NAMALWA (cell line): ENCODE measurements around the gene APOC4.
"Not testable (repeated sequence)": the region's sequence is repeated elsewhere in the genome, so short reads cannot be mapped to it uniquely, and the experiment has no call there.

ENCODE experiments used
- DNase-seq: peaks from one replicate; pipeline ENCODE4 v3.0.0-alpha.2; 2015; ENCODE audit warnings: low spot score

Gene APOC4

DNA sequence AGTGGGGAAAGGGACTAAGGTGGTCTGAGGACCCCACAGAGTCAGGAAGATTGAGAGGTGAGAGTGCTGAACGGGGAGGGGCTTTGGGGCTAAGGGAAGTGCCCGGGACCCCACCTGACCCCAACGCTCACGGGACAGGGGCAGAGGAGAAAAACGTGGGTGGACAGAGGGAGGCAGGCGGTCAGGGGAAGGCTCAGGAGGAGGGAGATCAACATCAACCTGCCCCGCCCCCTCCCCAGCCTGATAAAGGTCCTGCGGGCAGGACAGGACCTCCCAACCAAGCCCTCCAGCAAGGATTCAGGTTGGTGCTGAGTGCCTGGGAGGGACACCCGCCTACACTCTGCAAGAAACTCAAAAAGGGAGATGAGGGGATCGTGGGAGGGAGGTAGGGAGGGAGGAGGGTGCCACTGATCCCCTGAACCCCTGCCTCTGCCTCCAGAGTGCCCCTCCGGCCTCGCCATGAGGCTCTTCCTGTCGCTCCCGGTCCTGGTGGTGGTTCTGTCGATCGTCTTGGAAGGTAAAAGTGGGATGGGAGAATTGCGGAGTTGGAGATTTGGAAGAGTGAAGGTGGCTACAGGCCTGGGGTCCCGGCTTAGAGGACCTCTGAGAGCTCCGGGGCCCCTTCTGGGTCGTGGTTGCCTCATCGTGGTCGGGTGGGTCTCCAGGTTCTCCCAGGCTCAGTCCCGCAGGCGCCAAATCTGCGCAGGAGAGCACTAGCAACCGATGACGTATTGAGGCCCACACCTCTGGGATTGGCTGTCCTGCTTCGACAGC lies 27.4 kb upstream of the APOC4 start, which contains the start of gene APOC1:
Gene APOC1 (plus strand): TSS at position 176 of the 774 bp plus-strand sequence. CDS start 284 bp downstream, at position 460.
- peak; percentile 92 for DNase-seq

DNA sequence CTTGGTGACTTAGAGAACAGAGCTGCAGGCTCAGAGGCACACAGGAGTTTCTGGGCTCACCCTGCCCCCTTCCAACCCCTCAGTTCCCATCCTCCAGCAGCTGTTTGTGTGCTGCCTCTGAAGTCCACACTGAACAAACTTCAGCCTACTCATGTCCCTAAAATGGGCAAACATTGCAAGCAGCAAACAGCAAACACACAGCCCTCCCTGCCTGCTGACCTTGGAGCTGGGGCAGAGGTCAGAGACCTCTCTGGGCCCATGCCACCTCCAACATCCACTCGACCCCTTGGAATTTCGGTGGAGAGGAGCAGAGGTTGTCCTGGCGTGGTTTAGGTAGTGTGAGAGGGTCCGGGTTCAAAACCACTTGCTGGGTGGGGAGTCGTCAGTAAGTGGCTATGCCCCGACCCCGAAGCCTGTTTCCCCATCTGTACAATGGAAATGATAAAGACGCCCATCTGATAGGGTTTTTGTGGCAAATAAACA lies 17.8 kb upstream of the APOC4 start:
- DNase-seq, result no peak

DNA sequence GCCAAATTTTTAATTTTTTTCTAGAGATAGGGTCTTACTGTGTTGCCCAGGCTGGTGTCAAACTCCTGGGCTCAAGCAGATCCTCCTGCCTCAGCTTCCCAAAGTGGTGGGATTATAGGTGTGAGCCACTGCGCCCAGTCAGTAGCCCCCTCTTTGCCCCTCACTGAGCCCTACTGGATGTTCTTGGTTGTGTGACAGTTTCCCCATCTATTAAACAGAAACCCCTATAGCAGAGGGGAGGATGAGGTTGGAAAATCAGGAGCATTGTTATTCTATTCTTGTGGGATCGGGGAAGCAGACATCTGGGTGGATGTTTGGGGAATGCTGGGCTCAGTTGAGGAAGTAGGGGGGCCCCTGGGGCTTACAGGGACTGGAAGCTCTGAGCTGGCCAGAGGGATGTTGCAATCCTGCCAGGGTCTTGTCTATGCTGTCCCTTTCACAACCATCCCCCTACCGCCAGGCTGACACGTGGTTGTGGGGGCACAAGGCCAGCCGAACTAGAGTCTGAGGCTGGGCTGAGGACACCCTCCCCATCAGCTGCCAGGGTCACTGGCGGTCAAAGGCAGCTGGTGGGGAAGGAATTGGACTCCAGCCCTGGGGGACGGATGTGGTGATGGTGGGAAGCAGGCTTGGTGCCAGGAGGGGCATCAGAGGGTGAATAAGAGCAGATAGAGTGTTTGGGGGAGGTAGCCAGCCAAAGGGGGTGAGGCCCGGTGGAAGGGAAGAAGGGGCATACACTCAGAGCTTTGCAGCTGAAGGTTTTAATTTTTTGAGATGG lies 16.7 kb upstream of the APOC4 start:
- DNase-seq, result no peak

DNA sequence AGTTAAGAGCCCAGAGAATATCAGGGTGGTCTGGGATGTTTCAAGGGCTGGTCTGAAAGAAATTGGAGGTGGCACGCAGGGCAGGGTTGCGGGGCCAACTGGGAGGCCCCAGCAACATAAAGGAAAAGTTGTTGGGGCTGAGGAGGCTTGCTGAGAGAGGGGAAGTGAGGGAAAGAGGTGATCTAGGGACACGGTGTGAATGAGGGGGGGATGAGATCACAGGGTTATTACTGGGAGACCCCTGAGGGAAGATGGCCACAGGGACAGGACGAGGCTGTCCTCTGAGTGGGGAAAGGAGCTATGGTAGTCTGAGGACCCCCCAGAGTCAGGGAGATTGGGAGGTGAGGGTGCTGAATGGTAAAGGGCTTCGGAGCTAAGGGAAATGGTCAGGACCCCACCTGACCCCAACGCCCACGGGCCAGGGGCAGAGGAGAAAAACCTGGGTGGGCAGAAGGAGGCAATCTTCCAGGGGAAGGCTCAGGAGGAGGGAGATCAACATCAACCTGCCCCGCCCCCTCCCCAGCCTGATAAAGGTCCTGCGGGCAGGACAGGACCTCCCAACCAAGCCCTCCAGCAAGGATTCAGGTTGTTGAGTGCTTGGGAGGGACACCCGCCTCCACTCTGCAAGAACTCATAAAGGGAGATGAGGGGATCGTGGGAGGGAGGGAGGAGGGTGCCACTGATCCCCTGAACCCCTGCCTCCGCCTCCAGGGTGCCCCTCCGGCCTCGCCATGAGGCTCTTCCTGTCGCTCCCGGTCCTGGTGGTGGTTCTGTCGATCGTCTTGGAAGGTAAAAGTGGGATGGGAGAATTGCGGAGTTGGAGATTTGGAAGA lies 15.6 kb upstream of the APOC4 start:
- DNase-seq, result not testable (repeated sequence)

DNA sequence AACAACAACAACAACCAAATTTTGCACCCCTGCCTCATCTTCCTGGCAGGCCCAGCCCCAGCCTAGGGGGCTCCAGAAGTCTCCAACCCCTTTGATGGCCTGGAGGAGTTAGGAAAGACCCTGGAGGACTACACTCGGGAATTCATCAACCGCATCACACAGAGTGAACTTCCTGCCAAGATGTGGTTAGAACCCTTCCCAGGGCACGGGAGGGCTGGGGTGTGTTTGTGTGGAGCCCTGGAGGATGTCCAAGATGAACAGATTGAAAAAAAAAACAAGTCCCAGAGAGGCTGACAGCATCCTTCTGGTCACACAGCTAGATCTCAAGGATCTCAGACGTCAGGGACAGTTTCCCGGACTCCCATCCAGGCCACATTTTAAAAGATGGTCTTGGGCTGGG lies 14.3 kb upstream of the APOC4 start:
- DNase-seq, result no peak

DNA sequence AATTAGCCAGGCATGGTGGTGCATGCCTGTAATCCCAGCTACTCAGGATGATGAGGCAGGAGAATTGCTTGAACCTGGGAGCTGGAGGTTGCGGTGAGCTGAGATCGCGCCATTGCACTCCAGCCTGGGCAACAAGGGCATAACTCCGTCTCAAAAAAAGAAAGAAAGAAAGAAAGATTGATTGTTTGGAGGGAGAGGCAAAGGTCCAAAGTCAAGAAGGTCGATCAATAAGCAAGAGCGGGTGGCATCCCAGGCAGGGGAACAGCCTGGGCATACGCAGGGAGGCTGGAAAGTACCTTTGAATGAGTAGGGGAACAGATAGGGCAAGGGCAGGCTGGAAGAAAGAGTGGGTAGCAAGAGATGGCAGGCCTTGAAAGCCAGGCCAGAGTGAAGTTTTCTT lies 11.9 kb upstream of the APOC4 start:
- DNase-seq, result no peak

DNA sequence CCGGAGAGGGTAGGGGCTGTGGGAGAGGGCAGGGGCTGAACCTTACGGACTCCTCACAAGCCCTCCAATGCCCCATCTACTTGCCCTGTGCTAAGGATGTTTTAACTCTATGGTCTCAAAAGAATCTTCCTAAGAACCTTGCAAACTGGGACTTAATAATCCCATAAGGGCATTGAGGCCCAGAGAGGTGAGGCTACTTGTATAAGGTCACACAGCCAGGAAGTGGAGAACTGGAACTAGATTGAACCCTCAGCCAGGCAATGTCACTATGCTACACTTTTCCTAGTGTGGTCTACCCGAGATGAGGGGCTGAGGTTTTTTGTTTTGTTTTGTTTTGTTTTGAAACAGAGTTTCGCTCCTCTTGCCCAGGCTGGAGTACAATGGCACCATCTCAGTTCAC lies 10.5 kb upstream of the APOC4 start:
- DNase-seq, result no peak

DNA sequence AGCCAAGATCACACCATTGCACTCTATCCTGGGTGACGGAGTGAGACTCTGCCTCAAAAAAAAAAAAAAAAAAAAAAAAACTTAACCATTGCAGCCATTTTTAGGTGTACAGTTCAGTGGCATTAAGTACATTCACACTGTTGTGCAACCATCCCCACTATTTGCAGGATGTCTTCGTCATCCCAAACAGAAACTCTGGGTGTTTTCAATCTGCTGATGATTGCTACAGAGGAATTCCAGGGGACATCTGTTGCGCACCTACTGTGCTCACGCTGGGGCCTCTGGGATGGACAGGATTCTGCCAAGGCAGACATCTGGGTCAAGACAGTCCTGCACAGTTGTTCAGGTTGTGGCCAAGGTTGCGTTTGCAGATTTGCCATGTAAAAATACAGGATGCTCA lies 2.4 kb upstream of the APOC4 start:
- DNase-seq, result no peak

DNA sequence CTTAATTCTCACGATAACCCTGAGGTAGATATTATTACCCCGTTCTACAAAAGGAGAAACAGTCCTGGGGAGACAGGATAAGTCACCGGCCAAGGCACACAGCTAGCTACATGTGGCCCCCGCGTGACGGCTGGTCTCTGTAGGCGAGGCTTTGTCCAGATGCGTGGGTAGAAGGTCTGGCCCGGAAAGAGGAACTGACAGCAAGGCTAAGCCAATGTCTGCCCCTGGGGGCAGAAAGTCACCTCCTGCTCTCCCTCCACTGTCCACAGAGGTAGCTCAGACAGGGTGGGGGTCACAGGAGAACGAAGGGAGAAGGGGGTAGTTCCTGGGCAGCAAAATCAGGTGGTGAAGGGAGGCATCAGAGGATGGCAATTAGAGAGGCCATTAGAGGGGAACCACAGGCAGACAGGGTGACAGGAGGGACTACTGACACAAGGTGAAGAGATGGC lies 1.8 kb downstream of the APOC4 start:
- DNase-seq, result peak; percentile 71

DNA sequence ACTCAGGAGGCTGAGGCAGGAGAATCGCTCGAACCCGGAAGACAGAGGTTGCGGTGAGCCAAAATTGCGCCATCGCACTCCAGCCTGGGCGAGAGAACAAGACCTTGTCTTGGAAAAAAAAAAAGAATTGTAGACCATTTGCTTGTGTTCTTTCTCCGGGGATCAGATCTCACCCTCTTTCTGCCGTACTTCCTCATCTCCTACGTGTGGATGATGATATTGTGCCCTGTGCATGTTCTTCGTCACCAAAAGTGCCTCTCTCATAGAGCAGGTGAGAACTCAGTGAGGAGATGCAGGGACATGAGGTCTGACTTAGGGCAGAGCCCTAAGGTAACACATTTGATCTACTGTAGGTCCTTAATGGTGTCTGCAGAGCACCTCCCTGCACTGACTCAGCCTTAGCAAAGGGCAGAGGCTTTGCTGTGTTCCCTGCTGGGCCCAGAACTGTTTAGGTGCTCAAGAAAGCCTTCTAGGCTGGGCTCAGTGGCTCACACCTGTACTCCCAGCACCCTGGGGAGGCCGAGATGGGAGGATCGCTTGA lies 5.1 kb downstream of the APOC4 start:
- DNase-seq, result no peak

DNA sequence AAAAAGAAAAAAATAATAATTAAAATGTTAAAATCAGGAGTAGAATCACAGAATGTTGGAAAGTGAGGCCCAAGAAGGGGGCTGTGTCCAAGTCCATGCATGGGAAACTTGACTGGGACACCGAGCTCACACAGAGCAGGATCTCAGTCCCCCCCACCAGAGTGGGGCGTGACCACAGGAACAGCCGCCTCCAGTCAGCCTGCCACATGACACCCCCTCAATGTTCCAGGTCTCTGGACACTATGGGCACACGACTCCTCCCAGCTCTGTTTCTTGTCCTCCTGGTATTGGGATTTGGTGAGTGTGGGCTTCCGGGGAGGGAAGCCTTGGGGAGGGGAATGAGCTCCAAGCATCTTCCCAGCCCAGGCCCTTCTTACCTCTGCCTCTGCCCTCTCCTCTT lies 6.2 kb downstream of the APOC4 start:
- DNase-seq, result no peak

DNA sequence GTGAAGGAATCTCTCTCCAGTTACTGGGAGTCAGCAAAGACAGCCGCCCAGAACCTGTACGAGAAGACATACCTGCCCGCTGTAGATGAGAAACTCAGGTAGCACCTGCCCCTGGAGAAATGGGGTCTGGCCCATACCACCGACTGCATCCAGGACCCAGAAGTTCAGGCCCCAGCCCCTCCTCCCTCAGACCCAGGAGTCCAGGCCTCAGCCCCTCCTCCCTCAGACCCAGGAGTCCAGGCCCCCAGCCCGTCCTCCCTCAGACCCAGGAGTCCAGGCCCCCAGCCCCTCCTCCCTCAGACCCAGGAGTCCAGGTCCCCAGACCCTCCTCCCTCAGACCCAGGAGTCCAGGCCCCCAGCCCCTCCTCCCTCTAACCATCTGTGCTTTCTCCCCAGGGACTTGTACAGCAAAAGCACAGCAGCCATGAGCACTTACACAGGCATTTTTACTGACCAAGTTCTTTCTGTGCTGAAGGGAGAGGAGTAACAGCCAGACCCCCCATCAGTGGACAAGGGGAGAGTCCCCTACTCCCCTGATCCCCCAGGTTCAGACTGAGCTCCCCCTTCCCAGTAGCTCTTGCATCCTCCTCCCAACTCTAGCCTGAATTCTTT lies 6.8 kb downstream of the APOC4 start:
- DNase-seq, result peak; percentile 51

DNA sequence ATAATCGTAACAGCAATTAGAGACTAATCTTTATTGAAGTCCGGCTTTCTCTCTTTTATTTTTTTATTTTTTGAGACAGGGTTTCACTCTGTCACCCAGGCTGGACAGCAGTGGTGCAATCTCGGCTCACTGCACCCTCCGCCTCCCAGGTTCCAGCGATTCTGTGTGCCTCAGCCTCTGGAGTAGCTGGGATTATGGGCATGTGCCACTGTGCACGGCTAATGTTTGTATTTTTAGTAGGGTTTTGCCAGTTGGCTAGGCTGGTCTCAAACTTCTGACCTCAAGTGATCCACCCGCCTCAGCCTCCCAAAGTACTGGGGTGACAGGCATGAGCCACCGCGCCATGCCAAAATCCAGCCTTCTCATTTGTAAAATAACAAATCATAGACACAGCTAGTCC lies 7.5 kb downstream of the APOC4 start:
- no peak for DNase-seq

DNA sequence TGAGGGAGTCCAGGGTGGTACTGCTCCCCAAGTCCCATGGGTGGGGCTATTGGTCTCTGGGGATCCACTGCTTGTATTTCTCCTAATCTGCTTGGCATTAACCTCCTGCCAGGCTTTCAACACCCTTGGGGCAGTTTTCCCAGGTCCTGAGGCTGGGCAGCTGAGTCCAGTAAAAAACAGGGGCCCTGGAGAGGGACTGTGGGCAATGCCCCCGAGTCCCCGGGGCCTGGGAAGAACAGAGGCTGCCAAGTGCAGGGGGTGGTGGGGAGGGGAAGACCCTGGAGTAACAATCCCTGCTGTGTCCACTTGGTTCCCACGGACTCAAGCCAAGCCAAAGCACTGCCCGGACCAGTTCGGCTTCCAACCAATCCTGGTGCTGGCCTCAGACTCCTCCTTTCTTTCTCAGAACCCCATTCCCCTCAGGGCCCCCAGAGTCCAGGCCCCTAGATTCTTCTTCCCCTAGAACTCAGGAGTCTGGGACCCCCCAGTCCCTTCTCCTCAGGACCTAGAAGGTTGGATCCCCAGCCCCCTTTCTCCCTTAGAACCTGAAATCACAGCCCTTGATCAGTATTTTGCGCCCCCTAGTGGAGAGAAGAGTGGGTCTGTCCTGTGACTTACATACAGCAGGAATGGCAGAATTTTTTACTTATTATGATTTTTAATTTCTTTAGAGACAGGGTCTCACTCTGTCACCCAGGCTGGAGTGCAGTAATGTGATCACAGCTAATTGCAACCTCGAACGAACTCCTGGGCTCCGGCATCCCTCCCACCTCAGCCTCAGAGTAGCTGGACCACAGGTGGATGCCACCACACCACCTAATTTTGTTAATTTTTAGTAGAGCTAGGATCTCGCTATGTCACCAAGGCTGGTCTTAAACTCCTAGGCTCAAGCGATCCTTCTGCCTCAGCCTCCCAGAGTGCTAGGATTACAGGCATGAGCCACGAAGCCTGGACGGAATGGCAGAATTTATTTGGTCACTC lies 9.4 kb downstream of the APOC4 start:
- peak; percentile 86 for DNase-seq

DNA sequence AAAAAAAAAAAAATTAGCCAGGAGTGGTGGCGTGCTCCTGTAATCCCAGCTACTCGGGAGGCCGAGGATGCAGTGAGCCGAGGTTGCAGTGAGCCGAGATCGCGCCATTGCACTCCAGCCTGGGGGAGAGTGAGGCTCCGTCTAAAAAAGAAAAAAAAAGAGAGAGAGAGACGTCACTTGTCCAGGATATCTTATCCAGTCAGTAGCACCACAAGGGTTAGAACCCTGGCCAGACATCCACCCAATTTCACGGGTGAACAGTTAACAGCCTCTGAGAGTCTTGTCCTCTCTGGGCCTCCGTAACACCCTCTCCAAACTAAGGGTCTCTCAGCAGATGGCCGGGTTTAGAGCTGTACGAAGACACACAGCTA lies 12.2 kb downstream of the APOC4 start:
- no peak for DNase-seq

DNA sequence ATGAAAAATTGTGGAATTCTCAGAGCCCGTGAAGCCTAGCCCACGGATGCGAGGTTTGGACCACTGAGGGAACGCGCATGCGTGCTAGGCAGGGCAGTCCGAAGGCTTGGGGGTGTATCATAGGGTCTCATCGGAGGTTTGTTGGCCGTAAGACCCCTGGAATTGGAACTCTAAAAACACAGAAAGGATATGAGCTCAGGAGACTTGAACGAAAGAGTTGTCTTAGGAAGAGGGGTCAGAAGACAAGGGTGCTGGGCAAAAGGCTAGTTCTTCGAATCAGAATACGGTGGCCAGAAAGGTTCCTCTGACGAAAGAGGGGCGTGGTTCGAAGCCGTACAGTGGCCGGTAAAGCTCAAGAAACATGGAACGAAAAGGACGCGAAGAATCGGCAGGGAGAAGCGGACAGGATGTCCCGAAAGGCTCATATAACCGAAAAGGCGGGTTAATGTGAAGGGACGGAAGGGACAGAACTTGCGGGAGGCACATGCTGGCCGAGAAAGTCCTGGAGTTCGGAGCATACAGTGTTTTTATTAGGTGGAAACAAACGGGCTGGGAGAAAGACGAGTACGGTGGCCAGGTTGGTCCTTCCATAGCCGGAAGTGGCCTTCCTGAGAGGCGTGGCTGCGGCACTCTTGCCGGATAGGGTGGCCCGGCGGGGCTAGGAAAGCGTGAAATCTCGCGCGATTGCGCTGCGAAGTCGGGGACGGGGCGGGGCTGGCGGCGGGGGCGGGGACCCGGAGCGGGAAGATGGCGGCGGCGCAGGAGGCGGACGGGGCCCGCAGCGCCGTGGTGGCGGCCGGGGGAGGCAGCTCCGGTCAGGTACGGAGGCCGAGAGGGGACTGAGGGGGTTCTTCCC lies 12.8 kb downstream of the APOC4 start, which contains the start of gene CLPTM1:
Gene CLPTM1 (plus strand): TSS at position 732 of the 856 bp plus-strand sequence. CDS start 16 bp downstream, at position 748.
- DNase-seq, result peak; percentile 95

DNA sequence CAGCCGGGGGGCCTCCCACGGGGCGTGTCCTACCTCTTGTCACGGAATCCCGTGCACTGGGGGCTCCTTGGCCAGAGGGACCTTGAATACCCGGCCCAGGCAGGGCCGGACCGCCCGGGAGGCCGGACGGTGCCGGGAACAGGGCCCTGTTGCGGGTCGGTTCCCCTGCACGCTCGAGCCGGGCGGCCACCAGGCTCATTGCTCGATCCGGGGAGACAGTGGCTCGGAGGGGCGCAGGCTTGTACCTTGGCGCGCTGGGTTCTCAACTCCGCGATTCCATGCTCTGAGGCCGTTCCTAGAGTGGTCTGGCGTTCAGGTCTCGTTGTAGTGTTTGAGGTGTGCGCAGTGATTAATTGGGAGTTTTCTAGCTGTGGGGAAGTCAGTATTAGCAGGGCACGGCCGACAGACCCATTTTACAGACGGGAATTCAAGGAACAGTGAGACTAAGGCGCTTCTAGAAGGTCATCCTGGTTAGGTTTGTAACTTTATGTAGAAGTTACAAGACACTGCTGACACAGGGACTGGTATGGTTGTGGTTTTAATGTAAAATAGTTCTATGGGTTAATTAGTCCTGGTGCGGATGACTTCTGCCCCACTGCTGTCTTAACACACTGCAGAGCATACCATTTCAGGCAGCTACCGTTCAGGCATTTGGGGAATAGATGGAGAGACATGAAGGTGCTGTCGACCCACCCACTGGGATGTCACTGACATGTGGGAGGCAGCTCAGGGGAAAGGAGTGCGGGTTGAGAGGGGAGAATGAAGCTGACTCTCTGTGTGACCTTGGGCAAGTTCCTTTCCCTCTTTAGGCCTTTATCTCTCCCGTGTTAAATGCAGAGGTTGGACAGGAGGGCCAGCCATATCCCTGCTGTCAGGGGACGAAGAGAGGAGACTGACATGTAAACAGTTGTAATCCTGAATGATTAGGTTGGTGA lies 13.7 kb downstream of the APOC4 start:
- peak; percentile 29 for DNase-seq

DNA sequence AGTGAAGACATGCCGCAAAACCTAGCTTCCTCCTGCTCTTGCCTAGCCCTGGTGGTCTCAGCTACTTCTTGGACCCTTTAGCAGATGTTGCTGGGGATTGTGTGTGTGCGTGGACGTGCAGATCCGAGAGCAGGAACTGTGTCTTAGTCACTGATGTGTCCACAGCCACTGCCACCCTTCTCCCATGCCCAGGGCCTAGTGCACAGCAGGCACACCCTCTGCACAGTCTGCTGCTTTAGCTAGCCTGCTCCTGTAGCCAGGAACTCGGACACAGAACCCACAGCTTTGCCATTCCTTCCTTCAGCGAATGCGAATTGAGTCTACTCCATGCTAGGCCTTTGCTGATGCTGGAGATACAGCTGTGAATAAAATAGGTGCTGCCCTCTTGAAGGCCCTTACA lies 15.5 kb downstream of the APOC4 start:
- no peak for DNase-seq
